HepG2 (cell line): Measurements from ENCODE around the gene PML. TPM values are rescaled to one million over a fixed set of nuclear protein-coding genes. Genes with fewer than 3 reads are reported as not detected.
A peak's percentile ranks its signal among the peaks of the same experiment; 100 is the strongest.

Experiments
- FOXC1 ChIP-seq: sonication (generic); formaldehyde crosslinking; IDR thresholded peaks from 2 replicates; pipeline ENCODE4 v1.8.0; 2022; ENCODE audit warnings: mild to moderate bottlenecking, missing genetic modification reagents, borderline replicate concordance
- GABPB1 ChIP-seq: IDR thresholded peaks from 2 replicates; pipeline ENCODE4 v1.6.1; 2016; ENCODE audit warnings: mild to moderate bottlenecking, missing genetic modification reagents, moderate library complexity, missing compliant biosample characterization
- GPN1 ChIP-seq: sonication (generic); formaldehyde crosslinking; IDR thresholded peaks from 2 replicates; pipeline ENCODE4 v1.5.1; 2020; ENCODE audit warnings: missing genetic modification reagents, borderline replicate concordance
- HNRNPUL1 ChIP-seq: fragments of 200-400 bp; formaldehyde crosslinking; IDR thresholded peaks from 2 replicates; pipeline ENCODE4 v1.6.1; 2017; ENCODE audit warnings: low read depth, mild to moderate bottlenecking, low read length, moderate library complexity
- MAFG ChIP-seq: sonication (generic); formaldehyde crosslinking; IDR thresholded peaks from 2 replicates; pipeline ENCODE4 v1.5.1; 2020; ENCODE audit warnings: mild to moderate bottlenecking, missing genetic modification reagents
- MAFK ChIP-seq, 2 experiments: IDR thresholded peaks in 1 of 2; conservative IDR thresholded peaks in 1 of 2; 2 replicates each; pipeline ENCODE4 v1.6.1; 2011; ENCODE audit warnings: improper control_type of control experiment in 2 of 2, low read length in 2 of 2
- NPAS2 ChIP-seq: sonication (generic); formaldehyde crosslinking; IDR thresholded peaks from 2 replicates; pipeline ENCODE4 v1.8.0; 2022; ENCODE audit warnings: mild to moderate bottlenecking, missing genetic modification reagents, borderline replicate concordance
- PCBP2 ChIP-seq: fragments of 200-400 bp; formaldehyde crosslinking; optimal IDR thresholded peaks from 2 replicates; pipeline ENCODE3; 2018; ENCODE audit warnings: low read length, low read depth; ENCODE audit not compliant: poor library complexity, severe bottlenecking
- SPEN ChIP-seq: sonication (generic); formaldehyde crosslinking; IDR thresholded peaks from 2 replicates; pipeline ENCODE4 v1.5.1; 2020; ENCODE audit warnings: low read depth, mild to moderate bottlenecking, missing genetic modification reagents
- TBL1XR1 ChIP-seq: fragments of 150-350 bp; IDR thresholded peaks from 2 replicates; pipeline ENCODE4 v1.6.1; 2014; ENCODE audit warnings: borderline replicate concordance, low read length; ENCODE audit not compliant: partially characterized antibody
- YY1 ChIP-seq: IDR thresholded peaks from 2 replicates; pipeline ENCODE4 v1.6.1; 2011; ENCODE audit warnings: low read length, low read depth, moderate library complexity, mild to moderate bottlenecking; ENCODE audit not compliant: insufficient read depth, insufficient replicate concordance
- ZNF10 ChIP-seq: sonication (generic); formaldehyde crosslinking; IDR thresholded peaks from 2 replicates; pipeline ENCODE4 v1.4.0; 2020; ENCODE audit warnings: mild to moderate bottlenecking, low read depth, missing genetic modification reagents, borderline replicate concordance
- ZNF143 ChIP-seq: sonication (generic); formaldehyde crosslinking; IDR thresholded peaks from 2 replicates; pipeline ENCODE4 v1.4.0; 2020; ENCODE audit warnings: missing genetic modification reagents
- ZNF329 ChIP-seq: sonication (generic); formaldehyde crosslinking; IDR thresholded peaks from 2 replicates; pipeline ENCODE4 v1.9.0; 2021; ENCODE audit warnings: low read depth, mild to moderate bottlenecking, missing genetic modification reagents
- ZNF484 ChIP-seq: sonication (generic); formaldehyde crosslinking; IDR thresholded peaks from 2 replicates; pipeline ENCODE4 v1.5.1; 2020; ENCODE audit warnings: mild to moderate bottlenecking, low read depth, missing genetic modification reagents, borderline replicate concordance
- ZNF570 ChIP-seq: sonication (generic); formaldehyde crosslinking; IDR thresholded peaks from 2 replicates; pipeline ENCODE4 v1.4.0; 2020; ENCODE audit warnings: mild to moderate bottlenecking, missing genetic modification reagents, borderline replicate concordance
- ZNF83 ChIP-seq: sonication (generic); formaldehyde crosslinking; IDR thresholded peaks from 2 replicates; pipeline ENCODE4 v1.4.0; 2020; ENCODE audit warnings: missing genetic modification reagents, mild to moderate bottlenecking, borderline replicate concordance
- polyA plus RNA-seq, 8 experiments: library from polyadenylated mRNA; depleted of rRNA in 3 of 8; stranded (reverse) in 7 of 8; unstranded in 1 of 8; fragments of >200 nt; fragmentation: Illumina TruSeq in 4 of 8; extraction: Trizol in 4 of 8; gene quantifications; 2 replicates each; pipeline versions ENCODE4 v1.2.1 to v1.2.3, GENCODE V29; 2011 to 2016; ENCODE audit warnings: low read depth in 4 of 8, missing spikeins in 1 of 8, mixed read lengths in 1 of 8; ENCODE audit not compliant: insufficient read depth in 1 of 8
- total RNA-seq, 5 experiments: library from RNA; depleted of rRNA; stranded (reverse); fragments of >200 nt; fragmentation: Illumina TruSeq; extraction: Trizol; gene quantifications; 2 replicates each; pipeline ENCODE4 v1.2.3, GENCODE V29; 2016; ENCODE audit warnings: low read depth in 1 of 5
- TF ChIP-seq, protein P1 (sequence below): sonication (generic); formaldehyde crosslinking; conservative IDR thresholded peaks from 2 replicates; pipeline ENCODE4 v1.4.0; 2020; ENCODE audit warnings: mild to moderate bottlenecking, missing genetic modification reagents, moderate library complexity
- TF ChIP-seq, protein P2 (sequence below): sonication (generic); formaldehyde crosslinking; IDR thresholded peaks from 2 replicates; pipeline ENCODE4 v1.4.0; 2020; ENCODE audit warnings: mild to moderate bottlenecking, missing genetic modification reagents
- TF ChIP-seq, protein P3 (sequence below), 2 experiments: sonication (generic) in 1 of 2; formaldehyde crosslinking in 1 of 2; IDR thresholded peaks; 2 replicates each; pipeline versions ENCODE4 v1.4.0 to v1.6.1; 2018 to 2020; ENCODE audit warnings: missing genetic modification reagents in 2 of 2, borderline replicate concordance in 1 of 2, low read depth in 1 of 2, mild to moderate bottlenecking in 1 of 2, missing biosample characterization in 1 of 2
- TF ChIP-seq, protein P4 (sequence below): IDR thresholded peaks from 2 replicates; pipeline ENCODE4 v1.6.1; 2018; ENCODE audit warnings: missing genetic modification reagents, mild to moderate bottlenecking, missing compliant biosample characterization

Gene PML
- total and polyA plus RNA-seq, 2 of the 13 experiments (the other 11 are each of a cell fraction or from before 2014, with no cell fraction given) = 2.9 to 3.9 TPM

DNA sequence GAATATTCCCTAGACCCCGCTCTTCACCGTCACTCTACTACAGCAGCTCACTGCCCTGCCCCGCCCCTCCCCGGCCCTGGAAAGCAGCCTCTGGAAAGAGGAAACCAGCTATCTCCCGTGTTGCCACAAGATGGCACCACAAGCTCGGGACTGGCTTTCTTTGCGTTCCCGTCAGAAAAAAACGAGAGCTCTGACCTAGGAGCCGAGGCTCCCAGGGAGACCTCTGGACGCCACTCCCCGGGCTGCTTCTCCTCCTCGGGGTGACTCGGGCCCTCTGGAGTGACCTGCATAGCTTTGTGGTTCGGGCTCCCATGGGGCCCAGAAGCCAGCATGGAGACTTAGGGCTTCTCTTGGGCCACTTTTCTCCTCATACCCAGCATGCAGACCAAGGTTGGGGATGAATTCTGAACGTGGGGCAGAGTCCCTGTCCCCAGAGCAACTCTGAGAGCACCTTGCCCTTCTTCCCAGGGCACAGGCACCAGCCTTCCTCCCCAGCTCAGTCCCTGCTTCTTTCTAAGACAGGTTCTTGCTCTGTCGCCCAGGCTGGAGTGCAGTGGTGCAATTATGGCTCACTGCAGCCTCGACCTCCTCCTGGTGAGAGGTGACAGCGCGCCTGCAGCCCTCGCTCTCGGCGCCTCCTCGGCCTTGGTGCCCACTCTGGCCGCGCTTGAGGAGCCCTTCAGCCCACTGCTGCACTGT, 21.4 kb upstream of the PML start (continued):
- TF ChIP-seq, protein P1, sequence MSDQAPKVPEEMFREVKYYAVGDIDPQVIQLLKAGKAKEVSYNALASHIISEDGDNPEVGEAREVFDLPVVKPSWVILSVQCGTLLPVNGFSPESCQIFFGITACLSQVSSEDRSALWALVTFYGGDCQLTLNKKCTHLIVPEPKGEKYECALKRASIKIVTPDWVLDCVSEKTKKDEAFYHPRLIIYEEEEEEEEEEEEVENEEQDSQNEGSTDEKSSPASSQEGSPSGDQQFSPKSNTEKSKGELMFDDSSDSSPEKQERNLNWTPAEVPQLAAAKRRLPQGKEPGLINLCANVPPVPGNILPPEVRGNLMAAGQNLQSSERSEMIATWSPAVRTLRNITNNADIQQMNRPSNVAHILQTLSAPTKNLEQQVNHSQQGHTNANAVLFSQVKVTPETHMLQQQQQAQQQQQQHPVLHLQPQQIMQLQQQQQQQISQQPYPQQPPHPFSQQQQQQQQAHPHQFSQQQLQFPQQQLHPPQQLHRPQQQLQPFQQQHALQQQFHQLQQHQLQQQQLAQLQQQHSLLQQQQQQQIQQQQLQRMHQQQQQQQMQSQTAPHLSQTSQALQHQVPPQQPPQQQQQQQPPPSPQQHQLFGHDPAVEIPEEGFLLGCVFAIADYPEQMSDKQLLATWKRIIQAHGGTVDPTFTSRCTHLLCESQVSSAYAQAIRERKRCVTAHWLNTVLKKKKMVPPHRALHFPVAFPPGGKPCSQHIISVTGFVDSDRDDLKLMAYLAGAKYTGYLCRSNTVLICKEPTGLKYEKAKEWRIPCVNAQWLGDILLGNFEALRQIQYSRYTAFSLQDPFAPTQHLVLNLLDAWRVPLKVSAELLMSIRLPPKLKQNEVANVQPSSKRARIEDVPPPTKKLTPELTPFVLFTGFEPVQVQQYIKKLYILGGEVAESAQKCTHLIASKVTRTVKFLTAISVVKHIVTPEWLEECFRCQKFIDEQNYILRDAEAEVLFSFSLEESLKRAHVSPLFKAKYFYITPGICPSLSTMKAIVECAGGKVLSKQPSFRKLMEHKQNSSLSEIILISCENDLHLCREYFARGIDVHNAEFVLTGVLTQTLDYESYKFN (CRISPR knock-in tag) = no peak
- TF ChIP-seq, protein P2, sequence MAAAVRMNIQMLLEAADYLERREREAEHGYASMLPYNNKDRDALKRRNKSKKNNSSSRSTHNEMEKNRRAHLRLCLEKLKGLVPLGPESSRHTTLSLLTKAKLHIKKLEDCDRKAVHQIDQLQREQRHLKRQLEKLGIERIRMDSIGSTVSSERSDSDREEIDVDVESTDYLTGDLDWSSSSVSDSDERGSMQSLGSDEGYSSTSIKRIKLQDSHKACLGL (CRISPR knock-in tag) = 0 out of 2 replicates have a peak, but pooled peaks have one; percentile 31
- no peak for TF ChIP-seq ZNF570 (CRISPR knock-in tag)
- TF ChIP-seq, protein P3, sequence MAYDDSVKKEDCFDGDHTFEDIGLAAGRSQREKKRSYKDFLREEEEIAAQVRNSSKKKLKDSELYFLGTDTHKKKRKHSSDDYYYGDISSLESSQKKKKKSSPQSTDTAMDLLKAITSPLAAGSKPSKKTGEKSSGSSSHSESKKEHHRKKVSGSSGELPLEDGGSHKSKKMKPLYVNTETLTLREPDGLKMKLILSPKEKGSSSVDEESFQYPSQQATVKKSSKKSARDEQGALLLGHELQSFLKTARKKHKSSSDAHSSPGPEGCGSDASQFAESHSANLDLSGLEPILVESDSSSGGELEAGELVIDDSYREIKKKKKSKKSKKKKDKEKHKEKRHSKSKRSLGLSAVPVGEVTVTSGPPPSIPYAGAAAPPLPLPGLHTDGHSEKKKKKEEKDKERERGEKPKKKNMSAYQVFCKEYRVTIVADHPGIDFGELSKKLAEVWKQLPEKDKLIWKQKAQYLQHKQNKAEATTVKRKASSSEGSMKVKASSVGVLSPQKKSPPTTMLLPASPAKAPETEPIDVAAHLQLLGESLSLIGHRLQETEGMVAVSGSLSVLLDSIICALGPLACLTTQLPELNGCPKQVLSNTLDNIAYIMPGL (CRISPR knock-in tag; IDR thresholded peaks at IDR 0.05; ENCODE audit: borderline replicate concordance in 1 of 2, low read depth in 1 of 2) = peak in 1 of 2 experiments; percentile 34; a peak in 1 of 4 replicates
- no peak for TF ChIP-seq ZNF10
- TF ChIP-seq TBL1XR1 = peak; percentile 23
- TF ChIP-seq ZNF143 (CRISPR knock-in tag) = no peak
- TF ChIP-seq GPN1 (CRISPR knock-in tag) = no peak
- no peak for TF ChIP-seq ZNF83 (CRISPR knock-in tag)
- TF ChIP-seq MAFK (conservative IDR thresholded peaks at IDR 0.05 in 1 of 2, IDR thresholded peaks at IDR 0.05 in 1 of 2; ENCODE audit: low read length in 2 of 2) = no peak
- no peak for TF ChIP-seq ZNF484
- no peak for TF ChIP-seq FOXC1
- TF ChIP-seq YY1 = peak; percentile 44
- no peak for TF ChIP-seq SPEN (CRISPR knock-in tag)
- TF ChIP-seq, protein P4, sequence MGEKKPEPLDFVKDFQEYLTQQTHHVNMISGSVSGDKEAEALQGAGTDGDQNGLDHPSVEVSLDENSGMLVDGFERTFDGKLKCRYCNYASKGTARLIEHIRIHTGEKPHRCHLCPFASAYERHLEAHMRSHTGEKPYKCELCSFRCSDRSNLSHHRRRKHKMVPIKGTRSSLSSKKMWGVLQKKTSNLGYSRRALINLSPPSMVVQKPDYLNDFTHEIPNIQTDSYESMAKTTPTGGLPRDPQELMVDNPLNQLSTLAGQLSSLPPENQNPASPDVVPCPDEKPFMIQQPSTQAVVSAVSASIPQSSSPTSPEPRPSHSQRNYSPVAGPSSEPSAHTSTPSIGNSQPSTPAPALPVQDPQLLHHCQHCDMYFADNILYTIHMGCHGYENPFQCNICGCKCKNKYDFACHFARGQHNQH (CRISPR knock-in tag) = 0 out of 2 replicates have a peak, but pooled peaks have one; percentile 31
- TF ChIP-seq MAFG (CRISPR knock-in tag) = no peak
- no peak for TF ChIP-seq ZNF329 (CRISPR knock-in tag)
- no peak for TF ChIP-seq NPAS2
- TF ChIP-seq GABPB1 (CRISPR knock-in tag) = 0 out of 2 replicates have a peak, but pooled peaks have one; percentile 1
- TF ChIP-seq HNRNPUL1 = no peak
- no peak for TF ChIP-seq PCBP2
